HG02642 (cell line): ENCODE results near the gene ASXL1.
"Not testable (repeated sequence)": the region's sequence is repeated elsewhere in the genome, so short reads cannot be mapped to it uniquely, and the experiment has no call there.

ENCODE experiments used
- ATAC-seq: cut with Tn5 transposase; IDR thresholded peaks from one replicate; pipeline ENCODE4 v1.9.1; 2021; ENCODE audit warnings: mild to moderate bottlenecking; ENCODE audit not compliant: unreplicated experiment, poor library complexity

The ASXL1 gene

GRCh38 chr20:32333988-32334885 lies 23.9 kb upstream of the ASXL1 start:
- ATAC-seq, result peak; percentile 21

- ATAC-seq, result no peak
These were observed 21.2 kb upstream of the ASXL1 start for GRCh38 chr20:32336918-32337347.

GRCh38 chr20:32337937-32338661 lies 20.0 kb upstream of the ASXL1 start:
- no peak for ATAC-seq

- no peak for ATAC-seq
These were observed 19.5 kb upstream of the ASXL1 start for GRCh38 chr20:32338665-32339064.

- no peak for ATAC-seq
These were observed 19.0 kb upstream of the ASXL1 start for GRCh38 chr20:32339116-32339515.

- ATAC-seq, result not testable (repeated sequence)
These were observed 17.1 kb upstream of the ASXL1 start for GRCh38 chr20:32341053-32341452.

- ATAC-seq, result no peak
These were observed 14.7 kb upstream of the ASXL1 start for GRCh38 chr20:32343439-32343838.

- ATAC-seq, result no peak
These were observed 13.2 kb upstream of the ASXL1 start for GRCh38 chr20:32344835-32345506.

GRCh38 chr20:32348207-32348606 lies 9.9 kb upstream of the ASXL1 start:
- no peak for ATAC-seq

- ATAC-seq, result no peak
These were observed 7.7 kb upstream of the ASXL1 start for GRCh38 chr20:32350421-32350820.

GRCh38 chr20:32352121-32352720 lies 5.9 kb upstream of the ASXL1 start:
- ATAC-seq, result no peak

- ATAC-seq, result no peak
These were observed 4.2 kb upstream of the ASXL1 start for GRCh38 chr20:32353848-32354496.

- no peak for ATAC-seq
These were observed 3.3 kb upstream of the ASXL1 start for GRCh38 chr20:32354592-32355416.

- no peak for ATAC-seq
These were observed 2.7 kb upstream of the ASXL1 start for GRCh38 chr20:32355417-32355841.

GRCh38 chr20:32355907-32356621 lies 2.1 kb upstream of the ASXL1 start:
- not testable (repeated sequence) for ATAC-seq

- ATAC-seq, result no peak
These were observed 1.3 kb upstream of the ASXL1 start for GRCh38 chr20:32356622-32357374.

GRCh38 chr20:32357375-32357868 lies 709 bp upstream of the ASXL1 start:
- no peak for ATAC-seq

GRCh38 chr20:32358632-32358882 lies 426 bp downstream of the ASXL1 start:
- ATAC-seq, result no peak
